H1 (cell line): ENCODE results near the gene TSPOAP1. TPM values are rescaled to one million over a fixed set of nuclear protein-coding genes. Genes with fewer than 3 reads are reported as not detected.

Experiments
- CTCF ChIA-PET: fragments of 300-600 bp; sonication (Branson Sonifier 250); formaldehyde crosslinking; loops from one replicate; lab custom pipeline; 2021; ENCODE audit not compliant: partially characterized antibody; lab: Charles Lee
- POLR2A ChIA-PET: fragments of 300-600 bp; sonication (Branson Sonifier 250); formaldehyde crosslinking; loops from one replicate; lab custom pipeline; 2021; ENCODE audit warnings: inconsistent platforms; ENCODE audit not compliant: partially characterized antibody; lab: Charles Lee
- DNase-seq, 2 experiments: peaks; one replicate each; pipeline versions ENCODE4 v3.0.0 to v3.0.0-alpha.2; 2010 to 2022; ENCODE audit warnings: low spot score in 2 of 2, low read depth in 1 of 2, mixed read lengths in 1 of 2
- FAIRE-seq: peaks from 2 replicates; lab custom pipeline; 2011; peaks lifted over from hg19 to GRCh38; lab: Jason Lieb, UNC
- H2AFZ ChIP-seq: 2 replicates; pipeline ENCODE4 v1.8.1; 2012; ENCODE audit warnings: low read length, inconsistent platforms
- H2AK5ac ChIP-seq: 2 replicates; pipeline ENCODE4 v1.6.1; 2013; ENCODE audit warnings: low read depth, low read length
- H2BK120ac ChIP-seq: replicated peaks from 2 replicates; pipeline ENCODE3; 2013; ENCODE audit warnings: low read depth, low read length, inconsistent platforms
- H2BK12ac ChIP-seq: 2 replicates; pipeline ENCODE4 v1.6.1; 2013; ENCODE audit warnings: low read depth, low read length
- H2BK15ac ChIP-seq: 2 replicates; pipeline ENCODE4 v1.6.1; 2013; ENCODE audit warnings: low read length
- H2BK20ac ChIP-seq: 2 replicates; pipeline ENCODE4 v1.6.1; 2013; ENCODE audit warnings: low read length
- H2BK5ac ChIP-seq: 2 replicates; pipeline ENCODE4 v1.6.1; 2013; ENCODE audit warnings: low read depth, low read length
- H3K14ac ChIP-seq: 2 replicates; pipeline ENCODE4 v1.6.1; 2013; ENCODE audit warnings: inconsistent platforms; ENCODE audit not compliant: insufficient read length
- H3K18ac ChIP-seq: 2 replicates; pipeline ENCODE4 v1.6.1; 2013; ENCODE audit warnings: low read length; ENCODE audit errors: extremely low read depth
- H3K23ac ChIP-seq: 2 replicates; pipeline ENCODE4 v1.6.1; 2013; ENCODE audit warnings: inconsistent platforms; ENCODE audit not compliant: insufficient read length
- H3K23me2 ChIP-seq: 2 replicates; pipeline ENCODE4 v1.6.1; 2013; ENCODE audit warnings: low read depth, low read length
- H3K27ac ChIP-seq: 2 replicates; pipeline ENCODE4 v1.6.1; 2011; ENCODE audit warnings: low read depth, low read length, inconsistent platforms
- H3K27me3 ChIP-seq, 4 experiments: replicated peaks in 1 of 4; 1 replicate in 1 of 4; 2 replicates in 3 of 4; pipeline versions ENCODE4 v1.6.1 to v1.8.1; 2011 to 2013; ENCODE audit warnings: low read length in 3 of 4, mild to moderate bottlenecking in 3 of 4, inconsistent platforms in 2 of 4, mixed read lengths in 2 of 4, moderate library complexity in 1 of 4; ENCODE audit not compliant: control insufficient read depth in 3 of 4, insufficient read depth in 3 of 4; ENCODE audit errors: extremely low read depth in 1 of 4
- H3K36me3 ChIP-seq, 4 experiments: 2 replicates each; pipeline versions ENCODE4 v1.6.1 to v1.8.1; 2011 to 2013; ENCODE audit warnings: mild to moderate bottlenecking in 4 of 4, low read length in 3 of 4, moderate library complexity in 2 of 4, control low read depth in 1 of 4, inconsistent platforms in 1 of 4; ENCODE audit not compliant: insufficient read depth in 4 of 4, control insufficient read depth in 2 of 4
- H3K4ac ChIP-seq: replicated peaks from 2 replicates; pipeline ENCODE3; 2013; ENCODE audit warnings: low read length, low read depth, mixed read lengths, inconsistent platforms; ENCODE audit not compliant: insufficient read length
- H3K4me1 ChIP-seq, 4 experiments: replicated peaks in 1 of 4; 1 replicate in 1 of 4; 2 replicates in 3 of 4; pipeline versions ENCODE4 v1.6.1 to v1.8.1; 2011 to 2013; ENCODE audit warnings: low read length in 3 of 4, inconsistent platforms in 2 of 4, mixed read lengths in 1 of 4; ENCODE audit not compliant: insufficient read depth in 4 of 4, control insufficient read depth in 3 of 4
- H3K4me2 ChIP-seq, 2 experiments: 2 replicates each; pipeline versions ENCODE4 v1.6.1 to v1.8.1; 2011 to 2013; ENCODE audit warnings: low read depth in 2 of 2, low read length in 2 of 2, control low read depth in 1 of 2, inconsistent platforms in 1 of 2, mild to moderate bottlenecking in 1 of 2; ENCODE audit not compliant: insufficient read depth in 1 of 2
- H3K4me3 ChIP-seq, 4 experiments: fragments of 200-600, 300-600 bp in 1 of 4; sonication (generic), shearing (Covaris generic), sonication (Bioruptor Twin) in 1 of 4; 2 replicates each; pipeline versions ENCODE4 v1.5.1 to v1.8.1; 2011 to 2016; ENCODE audit warnings: low read length in 4 of 4, low read depth in 3 of 4, control low read depth in 2 of 4, inconsistent platforms in 2 of 4, mild to moderate bottlenecking in 2 of 4, mixed read lengths in 1 of 4, moderate library complexity in 1 of 4; ENCODE audit not compliant: insufficient read depth in 2 of 4; ENCODE audit errors: extremely low read depth in 1 of 4
- H3K56ac ChIP-seq: replicated peaks from 2 replicates; pipeline ENCODE3; 2013; ENCODE audit warnings: low read depth, mild to moderate bottlenecking, mixed read lengths, low read length, inconsistent platforms; ENCODE audit not compliant: insufficient read length
- H3K79me1 ChIP-seq: 2 replicates; pipeline ENCODE4 v1.6.1; 2013; ENCODE audit warnings: low read depth, low read length, control low read depth
- H3K79me2 ChIP-seq, 2 experiments: 2 replicates each; pipeline versions ENCODE4 v1.6.1 to v1.8.1; 2012 to 2013; ENCODE audit warnings: low read length in 2 of 2, mild to moderate bottlenecking in 2 of 2, inconsistent platforms in 1 of 2; ENCODE audit not compliant: insufficient read depth in 2 of 2, control insufficient read depth in 1 of 2
- H3K9ac ChIP-seq, 4 experiments: replicated peaks in 1 of 4; 1 replicate in 1 of 4; 2 replicates in 3 of 4; pipeline versions ENCODE4 v1.6.1 to v1.8.1; 2011 to 2013; ENCODE audit warnings: low read depth in 3 of 4, low read length in 3 of 4, control low read depth in 2 of 4, mild to moderate bottlenecking in 2 of 4, moderate library complexity in 2 of 4, inconsistent platforms in 1 of 4; ENCODE audit errors: extremely low read depth in 1 of 4
- H3K9me3 ChIP-seq, 2 experiments: 2 replicates each; pipeline versions ENCODE4 v1.6.1 to v1.8.1; 2012 to 2013; ENCODE audit warnings: mild to moderate bottlenecking in 2 of 2, moderate library complexity in 2 of 2, control low read depth in 1 of 2, inconsistent platforms in 1 of 2, low read depth in 1 of 2, low read length in 1 of 2, mixed read lengths in 1 of 2; ENCODE audit not compliant: insufficient read depth in 2 of 2
- H4K20me1 ChIP-seq, 2 experiments: replicated peaks in 1 of 2; 2 replicates each; pipeline versions ENCODE3 to v1.8.1; 2011 to 2013; ENCODE audit warnings: inconsistent platforms in 2 of 2, low read length in 2 of 2, mild to moderate bottlenecking in 1 of 2; ENCODE audit not compliant: insufficient read depth in 2 of 2, control insufficient read depth in 1 of 2
- H4K5ac ChIP-seq: 2 replicates; pipeline ENCODE4 v1.6.1; 2013; ENCODE audit warnings: low read length, low read depth, mixed read lengths, inconsistent platforms; ENCODE audit not compliant: insufficient read length
- H4K8ac ChIP-seq: 2 replicates; pipeline ENCODE4 v1.8.0; 2013; ENCODE audit warnings: mild to moderate bottlenecking, moderate library complexity, low read length, inconsistent platforms; ENCODE audit not compliant: insufficient read depth; ENCODE audit errors: extremely low read depth
- H4K91ac ChIP-seq: replicated peaks from 2 replicates; pipeline ENCODE3; 2013; ENCODE audit warnings: low read length, mixed read lengths, inconsistent platforms; ENCODE audit not compliant: insufficient read length
- BACH1 ChIP-seq: IDR thresholded peaks from 2 replicates; pipeline ENCODE4 v1.6.1; 2012; ENCODE audit warnings: low read length, improper control_type of control experiment
- POU5F1 ChIP-seq: IDR thresholded peaks from 2 replicates; pipeline ENCODE4 v1.6.1; 2011; ENCODE audit warnings: low read depth, mild to moderate bottlenecking, low read length, moderate library complexity
- SRF ChIP-seq: IDR thresholded peaks from 2 replicates; pipeline ENCODE4 v1.6.1; 2011; ENCODE audit warnings: mild to moderate bottlenecking, low read depth, low read length, moderate library complexity
- WGBS, 2 experiments: shearing (Covaris generic) in 1 of 2; methylation state at CpG; one replicate each; pipeline versions ENCODE4 v1.1.6 to v1.1.7; 2013 to 2015; ENCODE audit warnings: low lambda C conversion rate in 2 of 2, mixed read lengths in 2 of 2, inconsistent platforms in 1 of 2, low coverage in 1 of 2, missing lambda C conversion rate in 1 of 2; ENCODE audit not compliant: insufficient replicate concordance in 2 of 2, insufficient coverage in 1 of 2, insufficient read length in 1 of 2; ENCODE audit errors: extremely low coverage in 1 of 2, missing lambda C conversion rate in 1 of 2; 5-methylcytosine and 5-hydroxymethylcytosine counted together
- polyA plus RNA-seq, 7 experiments: library from polyadenylated mRNA; depleted of rRNA in 3 of 7; stranded (reverse) in 5 of 7; unstranded in 2 of 7; fragments of >200 nt in 5 of 7; fragments of 200-250 nt in 2 of 7; gene quantifications; 1 replicate in 5 of 7; 2 replicates in 1 of 7; 4 replicates in 1 of 7; pipeline versions ENCODE4 v1.2.1 to v1.2.3, GENCODE V29; 2011 to 2013; ENCODE audit warnings: missing spikeins in 2 of 7, mixed read lengths in 2 of 7
- total RNA-seq: library from RNA; stranded (reverse); fragmentation: NEBNext Ultra II Directional; extraction: Animal tissue kit (Norgen Biotek cat#: 25700); gene quantifications from 2 replicates; pipeline ENCODE4 v1.2.1, GENCODE V29; 2021

Gene TSPOAP1
- total and polyA plus RNA-seq, 2 of the 8 experiments (the other 6 are each of a cell fraction or from before 2014, with no cell fraction given) = 7.6 to 9.2 TPM

DNA sequence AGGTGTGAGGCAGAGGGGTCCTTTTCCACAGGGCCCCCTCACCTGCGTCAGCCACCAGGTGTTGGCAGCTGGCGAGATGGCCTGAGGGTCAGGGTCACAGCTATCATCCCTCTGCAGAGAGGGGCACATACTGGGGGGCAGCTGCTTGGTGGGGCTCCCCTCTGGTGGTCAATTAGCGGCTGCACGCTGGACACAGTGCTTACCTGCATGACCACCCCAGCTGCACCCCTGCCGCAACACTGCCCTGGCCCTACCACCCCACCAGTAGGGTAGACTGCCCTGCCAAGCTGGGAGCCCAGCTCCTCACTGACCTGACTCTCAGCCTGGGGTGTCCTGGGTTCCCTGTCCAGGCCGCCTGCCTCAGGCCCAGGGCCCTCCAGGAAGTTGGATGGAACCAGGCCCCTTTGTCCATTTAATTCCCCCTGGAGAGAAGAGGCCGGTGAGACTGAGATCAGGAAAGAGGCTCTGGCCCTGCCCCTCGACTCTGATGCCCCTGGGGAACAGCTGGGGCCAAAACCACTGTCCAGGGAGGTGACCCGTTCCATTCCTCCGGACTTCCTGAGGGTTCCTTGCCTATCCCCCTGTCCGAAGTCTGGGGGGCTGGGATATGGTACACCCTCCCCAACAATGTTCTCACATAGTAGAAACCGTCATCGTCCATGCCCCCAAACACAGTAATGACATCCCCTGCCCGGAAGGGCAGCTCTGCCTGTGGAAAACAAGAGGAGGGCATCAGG, 23.7 kb downstream of the TSPOAP1 start:
- POLR2A ChIA-PET = interaction anchor here (1.3 to 2.5 kb wide), 5 partner anchors 10 to 21 kb away, joined by 3 to 9 read pairs (median 5); no protein-coding TSS in a partner anchor

More for the DNA sequence above, 23.7 kb downstream of the TSPOAP1 start:
- Histone ChIP-seq H2AFZ (peak overlapping the region; percentile 87; the same call in 1 of the 2 replicates), H3K56ac (no peak overlapping the region), H4K8ac (peak overlapping the region; percentile 83), H3K18ac (peak overlapping the region; percentile 93), H2BK5ac (0 out of 2 replicates have a peak overlapping the region, but pooled peaks have one; percentile 64), H2BK15ac (peak overlapping the region; percentile 88; the same call in 1 of the 2 replicates), H2BK120ac (no peak overlapping the region), H4K20me1 (no peaks in the 10 kb centered on the region), H3K4me1 (peaks cover 0 to 15% (median 10%) of the 10 kb centered on the region in 4 experiments; a peak in 5 of 7 replicates), H4K91ac (peak overlapping the region; percentile 67), H3K23ac (no peak overlapping the region), H3K36me3 (0 out of 8 replicates have a peak, but pooled peaks cover 0 to 2% (median 0%) of the 10 kb centered on the region in 4 experiments), H3K9ac (no peak overlapping the region), H2BK20ac (peak overlapping the region; percentile 80; the same call in 1 of the 2 replicates), H3K14ac (no peak overlapping the region), H3K23me2 (no peaks in the 10 kb centered on the region), H3K4me3 (no peak overlapping the region), H3K27me3 (no peaks in the 10 kb centered on the region), H4K5ac (peak overlapping the region; percentile 65), H3K79me1 (no peaks in the 10 kb centered on the region), H3K79me2 (no peaks in the 10 kb centered on the region), H3K4ac (no peak overlapping the region), H2AK5ac (no peak overlapping the region; the same call in 1 of the 2 replicates), H3K27ac (peak overlapping the region; percentile 16; the same call in 1 of the 2 replicates), H2BK12ac (peak overlapping the region; percentile 77), H3K9me3 (no peaks in the 10 kb centered on the region), H3K4me2 (no peak overlapping the region)
- FAIRE-seq (no peak), DNase-seq (peak in 1 of 2 experiments; percentile 38)
- 88% methylated on average over 13 of the region's 14 CpGs; no CpG with 5 or more reads in 1 of the 2 experiments for WGBS, 2 experiments
- TF ChIP-seq BACH1 (no peak), SRF (no peak), POU5F1 (no peak)
- CTCF ChIA-PET = interaction anchor here (0.7 to 9.4 kb wide), 40 partner anchors 7 to 194 kb away, joined by 3 to 172 read pairs (median 6); partner anchors contain the start of genes LPO, MKS1, MPO and RNF43
